GM21447 (cell line): Measurements from ENCODE around the gene PLCB1.

Experiments used
- ATAC-seq: cut with Tn5 transposase; IDR thresholded peaks from one replicate; pipeline ENCODE4 v1.9.1; 2021; ENCODE audit not compliant: unreplicated experiment

Gene PLCB1

GRCh38 chr20:8855315-8855714 is 723.2 kb downstream of the PLCB1 start:
- ATAC-seq = no peak

GRCh38 chr20:8856668-8857067 is 724.6 kb downstream of the PLCB1 start:
- ATAC-seq = no peak

GRCh38 chr20:8858181-8858787 is 726.2 kb downstream of the PLCB1 start:
- ATAC-seq = no peak

- peak; percentile 79 for ATAC-seq
Measured at GRCh38 chr20:8860011-8860495, 728.0 kb downstream of the PLCB1 start.

DNA sequence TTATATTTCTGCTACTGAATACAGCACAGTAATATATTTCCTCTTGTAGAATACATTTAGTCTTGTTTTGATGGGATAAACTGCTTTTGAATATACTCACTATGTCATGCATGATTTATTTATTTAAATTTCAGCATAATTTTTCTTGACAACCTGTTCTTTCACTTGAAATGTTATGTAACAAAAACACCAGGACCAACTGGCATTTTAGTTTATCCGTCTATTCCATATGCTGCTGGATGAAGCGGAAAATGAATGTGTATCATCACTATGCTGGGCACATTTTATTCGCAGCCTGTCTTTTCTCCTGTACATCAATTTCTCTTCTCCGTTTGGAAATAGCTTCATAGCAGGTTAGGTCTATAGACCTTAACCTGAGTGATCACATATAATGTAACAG is 730.0 kb downstream of the PLCB1 start:
- ATAC-seq = no peak

DNA sequence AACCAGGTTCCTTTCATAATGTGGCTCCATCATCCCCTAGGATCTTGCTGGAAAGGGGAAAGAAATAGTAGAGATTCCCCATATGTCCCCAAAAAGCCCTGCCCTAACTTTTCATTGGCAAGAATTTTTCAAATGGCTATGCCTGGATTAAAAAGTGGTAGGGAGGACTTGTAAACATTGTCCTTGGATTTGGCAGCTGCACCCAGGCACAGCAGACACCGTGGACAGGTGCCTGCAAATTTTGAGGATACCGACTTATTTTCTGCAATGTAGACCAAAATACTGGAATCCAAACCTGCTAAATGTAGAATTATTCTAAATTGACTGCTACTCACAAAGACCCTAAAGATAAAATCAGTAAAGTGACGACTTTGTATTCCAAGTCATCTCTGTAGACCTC is 733.6 kb downstream of the PLCB1 start:
- no peak for ATAC-seq

GRCh38 chr20:8867038-8867740 is 735.1 kb downstream of the PLCB1 start:
- no peak for ATAC-seq

GRCh38 chr20:8870652-8871051 is 738.6 kb downstream of the PLCB1 start:
- no peak for ATAC-seq

DNA sequence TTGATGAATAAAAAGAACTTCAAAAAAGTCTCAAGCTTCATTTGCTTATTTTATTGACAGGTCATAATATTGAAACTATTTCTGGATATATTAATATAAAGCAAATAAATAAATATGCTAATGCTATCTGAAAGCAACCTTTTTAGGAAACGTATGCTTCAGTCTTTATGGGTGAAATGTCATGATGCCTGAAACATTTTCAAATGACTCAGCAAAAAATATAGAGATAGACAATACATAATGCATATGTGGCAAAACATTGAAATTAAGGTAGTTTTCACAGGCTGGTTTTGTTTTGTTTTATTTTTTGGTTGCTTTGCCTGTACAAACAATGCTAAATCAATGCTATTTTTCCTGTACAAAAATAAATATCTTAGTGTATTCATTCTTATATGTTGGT is 742.4 kb downstream of the PLCB1 start:
- no peak for ATAC-seq

GRCh38 chr20:8875586-8875985 is 743.5 kb downstream of the PLCB1 start:
- ATAC-seq = no peak

GRCh38 chr20:8876366-8876765 is 744.3 kb downstream of the PLCB1 start:
- no peak for ATAC-seq

- ATAC-seq = no peak
Measured at GRCh38 chr20:8877294-8877693, 745.2 kb downstream of the PLCB1 start.

DNA sequence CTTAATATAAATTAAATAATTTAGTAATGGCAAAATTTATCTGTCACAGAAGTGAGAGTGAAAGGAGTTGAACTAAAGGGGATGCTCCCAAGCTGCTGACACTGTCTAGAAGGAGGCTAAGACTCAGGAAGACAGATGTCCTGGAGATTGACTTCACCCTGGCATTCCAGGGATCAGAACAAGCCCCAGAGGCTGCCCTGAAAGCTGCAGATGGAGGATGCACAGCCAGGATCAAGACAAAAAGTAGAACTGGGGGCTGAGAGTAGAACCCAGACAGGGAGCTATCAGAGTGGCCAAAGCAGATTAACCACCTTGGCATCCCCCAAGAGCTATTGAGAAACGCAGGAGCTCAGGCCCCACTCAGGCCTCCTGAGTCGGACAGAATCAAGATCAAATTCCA is 747.6 kb downstream of the PLCB1 start:
- ATAC-seq = no peak

DNA sequence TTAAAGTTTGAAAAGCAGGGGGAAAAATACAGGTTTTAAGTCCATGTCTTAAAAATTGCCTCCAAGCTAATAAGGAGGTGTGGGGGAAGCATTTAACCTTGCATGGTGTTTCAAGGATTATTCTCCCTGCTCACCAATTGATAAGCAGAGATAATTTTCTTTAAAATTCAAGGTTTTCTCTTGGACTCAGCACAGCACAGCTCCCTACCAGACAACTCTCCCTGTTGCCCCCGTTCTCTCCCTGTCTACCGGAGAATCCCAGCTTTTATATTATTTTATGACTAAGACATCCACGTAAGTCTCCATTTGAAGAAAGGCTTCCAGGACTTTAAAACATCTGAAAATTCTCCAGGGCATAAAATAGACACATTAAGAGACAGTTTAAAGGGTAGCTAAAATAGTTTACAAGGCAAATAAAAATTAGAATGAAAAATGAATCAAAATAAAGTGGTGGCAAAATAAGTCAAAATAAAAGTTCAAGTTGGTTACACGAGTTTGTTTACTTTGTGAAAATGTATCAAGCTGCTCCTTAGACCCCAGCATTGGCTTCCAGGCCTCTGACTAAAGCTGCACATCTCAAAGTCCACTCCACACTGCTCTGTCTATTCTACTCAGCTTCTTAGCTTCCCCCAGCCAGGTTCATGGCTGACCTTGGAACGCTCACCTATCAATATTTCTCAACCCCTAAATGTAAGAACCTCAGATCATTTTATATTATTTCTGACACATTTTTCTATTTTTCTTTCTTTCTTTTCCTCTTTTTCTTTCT is 748.2 kb downstream of the PLCB1 start:
- ATAC-seq = no peak

DNA sequence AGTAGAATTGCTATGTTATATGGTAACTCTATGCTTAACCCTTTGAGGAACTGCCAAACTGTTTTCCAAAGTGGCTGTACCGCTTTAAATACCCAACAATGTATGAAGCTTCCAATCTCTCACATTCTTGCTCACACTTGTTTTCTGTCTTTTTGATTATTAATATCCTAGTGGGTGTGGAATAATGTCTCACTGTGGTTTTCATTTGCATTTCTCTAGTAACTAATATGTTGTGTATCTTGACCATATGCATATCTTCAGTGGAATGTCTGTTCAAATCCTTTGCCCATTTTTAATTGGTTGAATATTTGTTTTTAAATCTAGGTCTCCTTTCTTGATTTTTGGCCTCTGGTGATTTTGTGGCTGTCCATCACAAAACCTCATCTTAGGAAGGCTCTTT is 759.0 kb downstream of the PLCB1 start:
- ATAC-seq = no peak

DNA sequence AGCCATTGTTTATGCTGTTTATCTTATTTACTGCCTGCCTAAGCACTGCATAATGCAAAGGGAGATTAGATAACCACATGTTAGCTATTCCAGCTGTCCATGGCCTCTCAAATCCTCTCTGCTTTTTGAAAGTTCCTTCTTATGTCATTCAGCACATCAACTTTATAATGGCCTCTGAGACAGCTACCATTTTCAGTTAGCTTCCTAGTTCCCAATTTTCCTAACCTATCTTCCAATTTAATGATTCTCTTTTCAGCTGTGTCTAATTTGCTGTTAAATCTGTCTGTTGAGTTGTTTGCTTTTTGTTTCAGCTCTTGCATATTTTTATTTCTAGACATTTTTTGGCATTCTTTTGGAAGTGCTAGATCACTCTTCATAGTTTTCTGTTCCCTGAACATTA is 763.4 kb downstream of the PLCB1 start:
- ATAC-seq = no peak

GRCh38 chr20:8898823-8899222 is 766.8 kb downstream of the PLCB1 start:
- no peak for ATAC-seq

- ATAC-seq = no peak
Measured at GRCh38 chr20:8901237-8902025, 769.4 kb downstream of the PLCB1 start.

GRCh38 chr20:8903655-8904605 is 771.9 kb downstream of the PLCB1 start:
- ATAC-seq = no peak

DNA sequence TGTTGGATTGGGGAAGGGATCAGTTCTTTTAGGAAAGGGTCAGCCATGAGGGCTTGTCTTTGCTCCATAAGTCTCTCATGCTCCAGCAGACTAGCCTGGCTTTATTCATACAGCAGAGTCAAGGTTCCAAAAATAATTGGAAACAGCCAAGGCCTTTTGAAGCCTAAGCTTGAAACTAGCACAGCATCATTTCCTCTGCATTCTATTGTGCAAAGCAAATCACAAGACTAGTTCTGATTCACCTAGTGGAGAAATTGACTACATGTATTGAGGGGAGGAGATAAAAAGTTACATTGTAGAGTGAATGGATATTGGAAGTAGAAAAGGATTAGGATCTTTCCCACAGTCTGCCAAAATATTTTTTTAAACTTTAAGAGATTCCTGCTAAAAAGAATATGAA is 777.5 kb downstream of the PLCB1 start:
- ATAC-seq = no peak
